ENCODE measurements around the gene MRPL24. TPM values are rescaled to one million over a fixed set of nuclear protein-coding genes. Genes with fewer than 3 reads are reported as not detected.

MRPL24 gene
- total and polyA plus RNA-seq, 4 experiments from 2014 or later: 44.1 to 150 (median 67.0) TPM

DNA sequence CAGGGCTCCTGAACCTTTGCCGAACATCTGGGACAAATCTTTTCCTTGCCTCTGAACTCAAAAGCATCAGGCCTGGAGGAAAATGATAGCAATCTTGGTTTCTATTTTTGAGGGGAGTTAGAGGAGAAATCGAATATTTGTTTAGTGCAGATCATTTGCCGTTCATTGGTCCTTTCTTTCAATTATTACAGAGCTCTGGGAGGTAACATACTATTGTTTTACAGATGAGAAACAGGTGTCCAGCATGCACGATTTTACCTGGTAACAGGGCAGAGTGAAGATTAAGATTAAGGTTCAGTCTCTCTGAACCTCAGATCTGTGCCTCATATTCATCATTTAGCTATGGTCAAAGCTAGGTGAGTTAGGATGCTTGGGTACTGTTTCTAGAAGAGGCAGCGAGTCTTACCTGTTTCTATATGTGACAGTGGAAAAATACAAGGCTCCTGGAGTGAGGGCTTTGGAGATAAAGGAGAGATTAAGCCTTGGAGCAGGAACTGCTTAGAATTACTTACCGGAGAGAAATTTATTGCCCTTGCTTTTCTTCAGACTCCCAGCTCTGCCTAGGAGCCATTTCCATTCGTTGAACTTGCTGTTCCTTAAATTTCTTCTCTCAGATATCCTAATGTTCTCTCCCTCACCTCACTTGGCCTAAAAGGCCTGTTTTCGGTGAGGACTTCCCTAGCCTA is 27.9 kb upstream of the MRPL24 start:
- H3K27ac Mint-ChIP-seq: no peak overlapping the region
- intact Hi-C loops (cut with micrococcal nuclease): no loop called here
- H3K36me3 Mint-ChIP-seq: peaks cover 26 to 30% of the 10 kb centered on the region in 2 donors
- H3K9me3 Mint-ChIP-seq: no peaks in the 10 kb centered on the region
- H3K4me1 Mint-ChIP-seq: peaks cover 36 to 54% (median 49%) of the 10 kb centered on the region in 4 donors
- peaks cover 62% of the 10 kb centered on the region for H3K4me1 ChIP-seq (ENCODE audit: insufficient read depth, low read length)
- no peaks in the 10 kb centered on the region for H3K27me3 Mint-ChIP-seq
- peak overlapping the region; percentile 98 for H3K27ac ChIP-seq (ENCODE audit: low read depth, low read length)
- H3K9me3 ChIP-seq (ENCODE audit: control insufficient read depth in 1 of 2, low read length in 2 of 2): no peaks in the 10 kb centered on the region
- H3K4me3 Mint-ChIP-seq: peak overlapping the region in 1 of 8 donors; percentile 80
- DNase-seq: no peak
- H3K36me3 ChIP-seq (ENCODE audit: insufficient read depth, low read length): peaks cover 17% of the 10 kb centered on the region
- H3K4me3 ChIP-seq (ENCODE audit: low read length in 2 of 2): peak overlapping the region; percentile 98 to 99
- ChIA-PET CTCF (ENCODE audit: partially characterized antibody) (interaction anchor here (0.7 to 8.7 kb wide), 8 partner anchors 11 to 92 kb away, joined by 3 to 91 read pairs (median 3); partner anchors contain the start of genes ISG20L2, METTL25B, MRPL24 and NTRK1), POLR2A (ENCODE audit: partially characterized antibody) (interaction anchor here (1.3 to 4.7 kb wide), 4 partner anchors 17 to 41 kb away, joined by 6 to 158 read pairs (median 54); partner anchors contain the start of genes HDGF, ISG20L2, METTL25B and MRPL24)
- no peaks in the 10 kb centered on the region for H3K27me3 ChIP-seq (ENCODE audit: insufficient read depth, low read length)

DNA sequence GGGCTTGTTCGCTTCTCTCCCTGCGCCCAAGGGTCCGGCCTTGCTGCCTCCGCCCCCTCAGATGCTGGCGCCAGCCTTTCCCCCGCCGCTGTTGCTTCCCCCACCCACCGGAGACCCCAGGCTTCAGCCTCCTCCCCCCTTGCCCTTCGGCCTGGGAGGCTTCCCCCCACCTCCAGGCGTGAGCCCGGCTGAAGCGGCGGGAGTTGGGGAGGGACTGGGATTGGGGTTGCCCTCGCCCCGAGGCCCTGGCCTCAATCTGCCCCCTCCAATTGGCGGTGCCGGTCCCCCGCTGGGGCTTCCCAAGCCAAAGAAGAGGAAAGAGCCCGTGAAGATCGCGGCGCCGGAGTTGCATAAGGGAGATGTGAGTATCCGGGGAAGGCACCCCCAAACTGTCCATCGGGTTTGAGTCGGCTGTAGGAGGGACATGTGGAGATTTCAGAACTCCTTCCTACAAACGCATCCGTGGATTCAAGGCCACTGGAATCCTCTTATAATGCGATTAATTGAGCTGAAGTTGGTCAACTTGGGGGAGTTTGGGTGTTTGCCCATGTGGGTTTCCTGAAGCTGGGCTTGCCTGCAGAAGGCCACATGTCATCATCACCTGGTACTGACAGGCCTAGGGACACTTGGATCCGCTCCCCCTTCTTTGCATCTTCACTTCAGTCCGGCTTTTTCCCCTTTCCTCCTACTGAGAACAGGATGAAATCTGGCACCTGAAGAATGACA is 27.2 kb upstream of the MRPL24 start:
- Histone ChIP-seq H3K4me1 (ENCODE audit: insufficient read depth, low read length) (peaks cover 55% of the 10 kb centered on the region), H3K36me3 (ENCODE audit: insufficient read depth, low read length) (peaks cover 9% of the 10 kb centered on the region), H3K9me3 (ENCODE audit: control insufficient read depth in 1 of 2, low read length in 2 of 2) (no peaks in the 10 kb centered on the region), H3K27ac (ENCODE audit: low read depth, low read length) (peak overlapping the region; percentile 98), H3K27me3 (ENCODE audit: insufficient read depth, low read length) (no peaks in the 10 kb centered on the region), H3K4me3 (ENCODE audit: low read length in 2 of 2) (peak overlapping the region; percentile 98 to 99)
- ChIA-PET POLR2A (ENCODE audit: partially characterized antibody) (interaction anchor here (0.9 to 7.8 kb wide), 16 partner anchors 9 to 485 kb away, joined by 3 to 158 read pairs (median 6); partner anchors contain the start of genes HDGF, ISG20L2, MEF2D and METTL25B), CTCF (ENCODE audit: partially characterized antibody) (interaction anchor here (0.7 to 8.7 kb wide), 11 partner anchors 10 to 92 kb away, joined by 3 to 91 read pairs (median 4); partner anchors contain the start of genes ISG20L2, METTL25B, MRPL24 and NTRK1)
- Mint-ChIP-seq H3K27me3 (no peaks in the 10 kb centered on the region), H3K9me3 (no peaks in the 10 kb centered on the region), H3K4me1 (peaks cover 31 to 47% (median 42%) of the 10 kb centered on the region in 4 donors), H3K36me3 (peaks cover 20 to 26% of the 10 kb centered on the region in 2 donors), H3K4me3 (no peak overlapping the region), H3K27ac (no peak overlapping the region)
- peak in 2 of 5 donors; percentile 28 to 75 for DNase-seq
- intact Hi-C loops (cut with micrococcal nuclease): loop anchor here (1.0 kb wide), 8 partner anchors 17 to 486 kb away; partner anchors contain the start of genes CCT3, HDGF, ISG20L2 and METTL25B

DNA sequence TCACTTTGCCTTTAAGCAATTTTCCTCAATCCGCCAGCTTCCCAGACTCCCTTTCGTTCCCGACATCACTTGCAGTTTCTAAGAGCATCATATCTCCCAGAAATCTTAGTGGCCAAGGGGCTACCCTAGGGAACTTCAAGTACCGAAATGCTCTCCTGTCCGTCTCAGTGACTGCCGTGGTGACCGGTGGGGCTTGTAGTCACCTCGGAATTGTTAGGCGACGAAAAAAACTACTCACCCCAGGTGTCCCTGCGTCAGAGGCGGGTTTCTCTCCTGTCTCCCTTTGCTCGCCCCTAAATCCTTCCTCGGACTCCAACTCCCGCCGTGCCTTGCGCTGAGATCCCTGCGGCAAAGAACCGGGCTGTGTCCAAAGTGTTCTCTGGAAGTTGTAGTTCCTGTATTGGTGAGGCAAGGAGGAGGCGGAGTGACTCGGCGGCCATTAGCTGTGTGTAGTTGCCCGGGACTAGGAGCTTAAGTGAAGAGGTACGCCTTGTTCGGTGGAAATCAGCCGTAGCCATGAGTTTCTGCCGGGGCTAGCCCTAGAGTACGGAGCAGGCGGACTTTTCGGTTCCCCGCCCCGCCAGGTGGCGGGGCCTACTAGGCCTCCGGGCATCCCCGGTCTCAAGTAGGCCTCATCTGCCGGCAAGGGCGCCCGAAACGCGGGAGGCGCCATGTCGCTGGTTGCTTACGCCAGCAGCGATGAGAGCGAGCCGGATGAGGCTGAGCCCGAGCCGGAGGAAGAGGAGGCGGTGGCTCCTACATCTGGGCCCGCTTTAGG is 26.4 kb upstream of the MRPL24 start, which contains the start of gene PRCC:
PRCC (plus strand) TSS at position 435 of the 778 bp plus-strand sequence; CDS start at position 672, 237 bp downstream.
- Mint-ChIP-seq H3K9me3 (no peaks in the 10 kb centered on the region), H3K27ac (no peak within 1 kb of the TSS), H3K27me3 (no peaks in the 10 kb centered on the region), H3K4me1 (peaks cover 24 to 39% (median 34%) of the 10 kb centered on the region in 4 donors), H3K4me3 (no peak within 1 kb of the TSS), H3K36me3 (peaks cover 19 to 20% of the 10 kb centered on the region in 2 donors)
- peak; percentile 97 to 100 (median 99) for DNase-seq
- Histone ChIP-seq H3K4me3 (ENCODE audit: low read length in 2 of 2) (peak within 1 kb of the TSS; percentile 98 to 99), H3K9me3 (ENCODE audit: control insufficient read depth in 1 of 2, low read length in 2 of 2) (no peaks in the 10 kb centered on the region), H3K4me1 (ENCODE audit: insufficient read depth, low read length) (peaks cover 48% of the 10 kb centered on the region), H3K36me3 (ENCODE audit: insufficient read depth, low read length) (peaks cover 6% of the 10 kb centered on the region), H3K27ac (ENCODE audit: low read depth, low read length) (peak within 1 kb of the TSS; percentile 98), H3K27me3 (ENCODE audit: insufficient read depth, low read length) (no peaks in the 10 kb centered on the region)
- intact Hi-C loops (cut with micrococcal nuclease): loop anchor here (1.0 kb wide), 8 partner anchors 16 to 485 kb away; partner anchors contain the start of genes CCT3, HDGF, ISG20L2 and METTL25B
- ChIA-PET POLR2A (ENCODE audit: partially characterized antibody) (interaction anchor here (0.8 to 7.8 kb wide), 24 partner anchors 9 to 484 kb away, joined by 3 to 158 read pairs (median 4); partner anchors contain the start of genes HDGF, ISG20L2, MEF2D and METTL25B), CTCF (ENCODE audit: partially characterized antibody) (interaction anchor here (1.2 to 8.7 kb wide), 9 partner anchors 15 to 93 kb away, joined by 3 to 91 read pairs (median 4); partner anchors contain the start of genes CRABP2, ISG20L2, METTL25B and MRPL24)

DNA sequence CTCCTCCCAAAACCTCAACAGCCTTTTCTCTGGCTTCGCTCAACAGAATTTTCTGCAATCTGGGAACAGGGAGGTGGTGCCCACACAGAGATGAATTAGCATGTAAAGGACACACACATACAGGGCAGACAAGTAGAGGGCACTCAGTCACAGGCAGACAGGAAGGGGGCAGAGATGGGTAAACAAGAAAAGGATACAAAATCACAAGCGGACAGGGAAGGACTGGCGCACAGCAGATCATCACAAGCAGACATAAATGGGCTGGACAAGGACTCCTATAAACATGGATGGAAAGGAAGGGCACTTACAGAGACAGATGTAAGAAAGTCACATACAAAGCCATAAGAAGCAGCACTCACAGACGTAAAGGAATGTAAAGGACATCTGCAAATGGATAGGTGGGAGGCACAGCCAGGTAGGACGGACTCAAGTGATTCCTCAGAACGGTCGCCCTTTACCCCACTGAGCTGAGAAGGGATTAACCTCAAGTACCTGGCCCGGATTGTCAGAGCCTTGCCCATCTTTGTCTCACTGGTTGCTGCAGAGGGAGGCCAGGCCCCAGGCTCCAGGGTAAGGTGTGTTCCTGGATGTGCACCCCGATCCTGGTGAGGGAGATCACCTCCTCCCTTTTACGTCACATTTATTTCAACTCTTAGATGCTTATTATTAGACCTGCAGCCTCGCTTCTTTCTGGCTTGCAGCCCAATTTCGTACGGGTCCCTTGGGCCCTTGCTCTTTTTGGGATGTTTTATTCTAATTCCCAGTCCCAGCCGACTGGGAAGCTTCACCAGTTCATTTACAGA is 25.6 kb upstream of the MRPL24 start:
- peaks cover 16 to 20% of the 10 kb centered on the region in 2 donors for H3K36me3 Mint-ChIP-seq
- ChIA-PET CTCF (ENCODE audit: partially characterized antibody) (interaction anchor here (1.2 to 8.7 kb wide), 8 partner anchors 14 to 94 kb away, joined by 3 to 91 read pairs (median 6); partner anchors contain the start of genes CRABP2, ISG20L2, METTL25B and MRPL24), POLR2A (ENCODE audit: partially characterized antibody) (interaction anchor here (0.8 to 7.8 kb wide), 22 partner anchors 8 to 484 kb away, joined by 3 to 158 read pairs (median 4); partner anchors contain the start of genes HDGF, ISG20L2, MEF2D and METTL25B)
- no peaks in the 10 kb centered on the region for H3K27me3 Mint-ChIP-seq
- no peak overlapping the region for H3K27ac Mint-ChIP-seq
- no peaks in the 10 kb centered on the region for H3K9me3 Mint-ChIP-seq
- peaks cover 24 to 36% (median 31%) of the 10 kb centered on the region in 4 donors for H3K4me1 Mint-ChIP-seq
- H3K27me3 ChIP-seq (ENCODE audit: insufficient read depth, low read length): no peaks in the 10 kb centered on the region
- H3K27ac ChIP-seq (ENCODE audit: low read depth, low read length): peak overlapping the region; percentile 98
- no peak for DNase-seq
- peaks cover 6% of the 10 kb centered on the region for H3K36me3 ChIP-seq (ENCODE audit: insufficient read depth, low read length)
- peak overlapping the region; percentile 89 to 99 for H3K4me3 ChIP-seq (ENCODE audit: low read length in 2 of 2)
- intact Hi-C loops (cut with micrococcal nuclease): loop anchor here (1.0 kb wide), 8 partner anchors 15 to 484 kb away; partner anchors contain the start of genes CCT3, HDGF, ISG20L2 and METTL25B
- H3K4me3 Mint-ChIP-seq: no peak overlapping the region
- no peaks in the 10 kb centered on the region for H3K9me3 ChIP-seq (ENCODE audit: control insufficient read depth in 1 of 2, low read length in 2 of 2)
- H3K4me1 ChIP-seq (ENCODE audit: insufficient read depth, low read length): peaks cover 44% of the 10 kb centered on the region

DNA sequence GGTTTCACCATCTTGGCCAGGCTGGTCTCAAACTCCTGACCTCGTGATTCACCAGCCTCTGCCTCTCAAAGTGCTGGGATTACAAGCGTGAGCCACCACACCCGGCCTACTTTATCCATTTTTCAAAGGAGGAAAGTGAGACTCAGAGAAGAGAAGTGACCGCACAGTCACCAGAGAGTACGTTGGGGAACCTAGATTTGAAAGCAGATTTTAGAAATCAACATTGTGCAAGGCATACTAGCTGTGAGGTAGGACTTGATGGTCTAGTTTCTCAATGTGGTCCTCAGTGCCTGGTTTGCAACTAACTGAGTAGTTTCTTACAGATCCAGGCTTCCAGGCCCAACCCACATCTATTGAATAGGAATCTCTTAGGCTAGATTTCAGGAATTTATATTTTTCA is 24.8 kb upstream of the MRPL24 start:
- no peak overlapping the region for H3K4me3 ChIP-seq (ENCODE audit: low read length in 2 of 2)
- peaks cover 36% of the 10 kb centered on the region for H3K4me1 ChIP-seq (ENCODE audit: insufficient read depth, low read length)
- DNase-seq: no peak
- no peaks in the 10 kb centered on the region for H3K27me3 ChIP-seq (ENCODE audit: insufficient read depth, low read length)
- Mint-ChIP-seq H3K4me1 (peaks cover 16 to 27% (median 23%) of the 10 kb centered on the region in 4 donors), H3K36me3 (peaks cover 9 to 14% of the 10 kb centered on the region in 2 donors), H3K27me3 (no peaks in the 10 kb centered on the region), H3K4me3 (peak overlapping the region in 2 of 8 donors; percentile 32 to 52), H3K27ac (peak overlapping the region in 1 of 7 donors; percentile 57), H3K9me3 (no peaks in the 10 kb centered on the region)
- no peaks in the 10 kb centered on the region for H3K9me3 ChIP-seq (ENCODE audit: control insufficient read depth in 1 of 2, low read length in 2 of 2)
- no peak overlapping the region for H3K27ac ChIP-seq (ENCODE audit: low read depth, low read length)
- ChIA-PET CTCF (ENCODE audit: partially characterized antibody) (interaction anchor here (3.9 to 8.7 kb wide), 2 partner anchors 37 to 76 kb away, joined by 16 to 91 read pairs; partner anchors contain the start of genes ISG20L2 and METTL25B), POLR2A (ENCODE audit: partially characterized antibody) (interaction anchor here (3.3 to 7.8 kb wide), 5 partner anchors 10 to 38 kb away, joined by 17 to 158 read pairs (median 79); partner anchors contain the start of genes HDGF, ISG20L2, METTL25B and MRPL24)
- no peaks in the 10 kb centered on the region for H3K36me3 ChIP-seq (ENCODE audit: insufficient read depth, low read length)
- intact Hi-C loops (cut with micrococcal nuclease): no loop called here

Data from CD4-positive, alpha-beta memory T cell (primary cell).